SK-N-SH (cell line): ENCODE data around the gene HLF. TPM values are rescaled to one million over a fixed set of nuclear protein-coding genes. Genes with fewer than 3 reads are reported as not detected.

Experiments
- CTCF ChIA-PET: fragments of 300-600, 350-600 bp; formaldehyde crosslinking; extraction: SDS; loops from one replicate; lab custom pipeline; 2021; lab: Yijun Ruan, JAX
- POLR2A ChIA-PET: fragments of 350-600 bp; sonication (Branson Sonifier 250); formaldehyde crosslinking; extraction: SDS; loops from one replicate; lab custom pipeline; 2020; ENCODE audit warnings: antibody characterized with exemption, inconsistent platforms; lab: Yijun Ruan, JAX
- DNase-seq: peaks from one replicate; pipeline ENCODE4 v3.0.0; 2012
- H2AFZ ChIP-seq: fragments of 200-600 bp; sonication (generic); 2 replicates; pipeline ENCODE4 v1.8.1; 2016; ENCODE audit warnings: antibody characterized with exemption, mild to moderate bottlenecking, low read depth
- H3F3A ChIP-seq: fragments of 200-600 bp; sonication (generic); replicated peaks from 2 replicates; pipeline ENCODE3; 2016; ENCODE audit warnings: antibody characterized with exemption, mild to moderate bottlenecking; ENCODE audit not compliant: insufficient read depth
- H3K27ac ChIP-seq, 2 experiments: fragments of 200-500 bp in 1 of 2; fragments of 200-600 bp in 1 of 2; sonication (Bioruptor generic) in 1 of 2; sonication (generic), shearing (Covaris generic) in 1 of 2; 2 replicates each; pipeline versions ENCODE4 v1.5.1 to v1.6.1; 2014 to 2016; ENCODE audit warnings: low read depth in 2 of 2, inconsistent platforms in 1 of 2, low read length in 1 of 2, mild to moderate bottlenecking in 1 of 2, mixed read lengths in 1 of 2
- H3K27me3 ChIP-seq: fragments of 200-600 bp; sonication (generic), shearing (Covaris generic); 2 replicates; pipeline ENCODE4 v1.6.1; 2016; ENCODE audit warnings: mixed run types; ENCODE audit not compliant: insufficient read depth
- H3K36me3 ChIP-seq, 2 experiments: fragments of 200-500 bp in 1 of 2; fragments of 200-600 bp in 1 of 2; sonication (Bioruptor generic) in 1 of 2; sonication (generic) in 1 of 2; replicated peaks in 1 of 2; 2 replicates each; pipeline versions ENCODE3 to v1.5.1; 2014 to 2016; ENCODE audit warnings: low read length in 1 of 2, mild to moderate bottlenecking in 1 of 2; ENCODE audit not compliant: insufficient read depth in 2 of 2, control insufficient read depth in 1 of 2
- H3K4me1 ChIP-seq, 2 experiments: fragments of 200-500 bp in 1 of 2; fragments of 200-600 bp in 1 of 2; sonication (Bioruptor generic) in 1 of 2; sonication (generic), shearing (Covaris generic) in 1 of 2; 2 replicates each; pipeline versions ENCODE4 v1.5.1 to v1.6.1; 2014 to 2016; ENCODE audit warnings: low read depth in 1 of 2, low read length in 1 of 2, mixed run types in 1 of 2; ENCODE audit not compliant: insufficient read depth in 2 of 2, control insufficient read depth in 1 of 2
- H3K4me2 ChIP-seq: fragments of 200-600 bp; sonication (generic), shearing (Covaris generic); 2 replicates; pipeline ENCODE4 v1.6.1; 2017; ENCODE audit warnings: mixed run types
- H3K4me3 ChIP-seq, 2 experiments: fragments of 200-500 bp in 1 of 2; fragments of 200-600 bp in 1 of 2; sonication (Bioruptor generic) in 1 of 2; sonication (generic), shearing (Covaris generic) in 1 of 2; 2 replicates each; pipeline versions ENCODE4 v1.5.1 to v1.8.1; 2014 to 2016; ENCODE audit warnings: low read depth in 2 of 2, inconsistent platforms in 1 of 2, low read length in 1 of 2, mild to moderate bottlenecking in 1 of 2, mixed read lengths in 1 of 2, moderate library complexity in 1 of 2
- H3K79me2 ChIP-seq: fragments of 200-600 bp; sonication (generic); 2 replicates; pipeline ENCODE4 v1.8.1; 2017; ENCODE audit warnings: mild to moderate bottlenecking; ENCODE audit not compliant: insufficient read depth
- H3K9ac ChIP-seq: fragments of 200-600 bp; sonication (generic); 2 replicates; pipeline ENCODE4 v1.6.1; 2017; ENCODE audit warnings: mixed run types
- H3K9me2 ChIP-seq: fragments of 200-600 bp; sonication (generic); 2 replicates; pipeline ENCODE4 v1.6.1; 2017; ENCODE audit warnings: mixed run types
- H3K9me3 ChIP-seq: fragments of 200-600 bp; sonication (generic); 2 replicates; pipeline ENCODE4 v1.6.1; 2017; ENCODE audit warnings: mixed run types, mild to moderate bottlenecking, moderate library complexity
- H4K20me1 ChIP-seq: fragments of 200-600 bp; sonication (generic); 2 replicates; pipeline ENCODE4 v1.6.1; 2017; ENCODE audit warnings: mild to moderate bottlenecking, mixed run types; ENCODE audit not compliant: insufficient read depth
- CHD2 ChIP-seq: fragments of 150-350 bp; IDR thresholded peaks from 2 replicates; pipeline ENCODE4 v1.6.1; 2018; ENCODE audit warnings: low read length; ENCODE audit not compliant: partially characterized antibody
- EP300 ChIP-seq, 2 experiments: IDR thresholded peaks; 2 replicates each; pipeline versions ENCODE4 v1.4.0 to v1.6.1; 2012; ENCODE audit warnings: borderline replicate concordance in 1 of 2, low read depth in 1 of 2, low read length in 1 of 2
- FOSL2 ChIP-seq: IDR thresholded peaks from 2 replicates; pipeline ENCODE4 v1.4.0; 2012; ENCODE audit warnings: low read depth, mild to moderate bottlenecking, moderate library complexity, borderline replicate concordance
- FOXJ3 ChIP-seq: sonication (generic); formaldehyde crosslinking; IDR thresholded peaks from 2 replicates; pipeline ENCODE4 v1.5.1; 2020; ENCODE audit warnings: mild to moderate bottlenecking, missing genetic modification reagents
- JUND ChIP-seq: IDR thresholded peaks from 2 replicates; pipeline ENCODE4 v1.4.0; 2012
- RAD21 ChIP-seq: IDR thresholded peaks from 2 replicates; pipeline ENCODE4 v1.6.1; 2012; ENCODE audit warnings: mild to moderate bottlenecking, low read length
- RCOR1 ChIP-seq: fragments of 150-350 bp; IDR thresholded peaks from 2 replicates; pipeline ENCODE4 v1.6.1; 2017; ENCODE audit warnings: antibody characterized with exemption, low read length
- RFX5 ChIP-seq: IDR thresholded peaks from 2 replicates; pipeline ENCODE4 v1.6.1; 2012; ENCODE audit warnings: mild to moderate bottlenecking, improper control_type of control experiment, low read length
- RXRA ChIP-seq: IDR thresholded peaks from 2 replicates; pipeline ENCODE4 v1.4.0; 2012; ENCODE audit warnings: low read depth, mild to moderate bottlenecking, borderline replicate concordance
- SIN3A ChIP-seq: IDR thresholded peaks from 2 replicates; pipeline ENCODE4 v1.6.1; 2012; ENCODE audit warnings: low read depth, mild to moderate bottlenecking, low read length, moderate library complexity, borderline replicate concordance
- SMC3 ChIP-seq: IDR thresholded peaks from 2 replicates; pipeline ENCODE4 v1.6.1; 2012; ENCODE audit warnings: low read depth, low read length, improper control_type of control experiment
- TAF1 ChIP-seq: IDR thresholded peaks from 2 replicates; pipeline ENCODE4 v1.6.1; 2012; ENCODE audit warnings: low read depth, mild to moderate bottlenecking, low read length, moderate library complexity, borderline replicate concordance
- TEAD4 ChIP-seq: IDR thresholded peaks from 2 replicates; pipeline ENCODE4 v1.4.0; 2012; ENCODE audit warnings: mild to moderate bottlenecking, borderline replicate concordance; ENCODE audit not compliant: insufficient read depth
- YY1 ChIP-seq: IDR thresholded peaks from 2 replicates; pipeline ENCODE4 v1.4.0; 2012; ENCODE audit warnings: low read depth, mild to moderate bottlenecking
- WGBS: methylation state at CpG from one replicate; pipeline ENCODE4 v1.1.6; 2017; ENCODE audit warnings: low lambda C conversion rate; 5-methylcytosine and 5-hydroxymethylcytosine counted together
- polyA plus RNA-seq, 3 experiments: library from polyadenylated mRNA; depleted of rRNA; stranded (reverse); fragments of >200 nt; gene quantifications; 2 replicates each; pipeline ENCODE4 v1.2.3, GENCODE V29; 2012
- TF ChIP-seq, protein P1 (sequence below): IDR thresholded peaks from 2 replicates; pipeline ENCODE4 v1.4.0; 2012; ENCODE audit warnings: low read depth, borderline replicate concordance
- TF ChIP-seq, protein P2 (sequence below): IDR thresholded peaks from 2 replicates; pipeline ENCODE4 v1.4.0; 2012; ENCODE audit warnings: low read depth, borderline replicate concordance
- TF ChIP-seq, protein P3 (sequence below): IDR thresholded peaks from 2 replicates; pipeline ENCODE4; 2012
- TF ChIP-seq, protein P4 (sequence below): IDR thresholded peaks from 2 replicates; pipeline ENCODE4 v1.6.1; 2012; ENCODE audit warnings: mild to moderate bottlenecking, low read depth, low read length, moderate library complexity
- TF ChIP-seq, protein P5 (sequence below): fragments of 200-600 bp; sonication (generic); IDR thresholded peaks from 2 replicates; pipeline ENCODE4 v1.6.1; 2017; ENCODE audit warnings: antibody characterized with exemption, mild to moderate bottlenecking, moderate library complexity

The HLF gene
- polyA plus RNA-seq, 1 of the 3 experiments (the other 2 are of a cell fraction) = 0.03 TPM

DNA sequence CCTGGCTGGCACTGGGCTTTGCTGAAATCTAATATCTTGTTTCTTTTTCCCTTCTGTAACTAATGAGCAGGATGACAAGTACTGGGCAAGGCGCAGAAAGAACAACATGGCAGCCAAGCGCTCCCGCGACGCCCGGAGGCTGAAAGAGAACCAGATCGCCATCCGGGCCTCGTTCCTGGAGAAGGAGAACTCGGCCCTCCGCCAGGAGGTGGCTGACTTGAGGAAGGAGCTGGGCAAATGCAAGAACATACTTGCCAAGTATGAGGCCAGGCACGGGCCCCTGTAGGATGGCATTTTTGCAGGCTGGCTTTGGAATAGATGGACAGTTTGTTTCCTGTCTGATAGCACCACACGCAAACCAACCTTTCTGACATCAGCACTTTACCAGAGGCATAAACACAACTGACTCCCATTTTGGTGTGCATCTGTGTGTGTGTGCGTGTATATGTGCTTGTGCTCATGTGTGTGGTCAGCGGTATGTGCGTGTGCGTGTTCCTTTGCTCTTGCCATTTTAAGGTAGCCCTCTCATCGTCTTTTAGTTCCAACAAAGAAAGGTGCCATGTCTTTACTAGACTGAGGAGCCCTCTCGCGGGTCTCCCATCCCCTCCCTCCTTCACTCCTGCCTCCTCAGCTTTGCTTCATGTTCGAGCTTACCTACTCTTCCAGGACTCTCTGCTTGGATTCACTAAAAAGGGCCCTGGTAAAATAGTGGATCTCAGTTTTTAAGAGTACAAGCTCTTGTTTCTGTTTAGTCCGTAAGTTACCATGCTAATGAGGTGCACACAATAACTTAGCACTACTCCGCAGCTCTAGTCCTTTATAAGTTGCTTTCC, 56.0 kb downstream of the HLF start:
- no peaks in the 10 kb centered on the region for H3K36me3 ChIP-seq
- H3K4me1 ChIP-seq = no peaks in the 10 kb centered on the region
- no peaks in the 10 kb centered on the region for H3F3A ChIP-seq
- no peak overlapping the region for H3K4me2 ChIP-seq
- no peaks in the 10 kb centered on the region for H4K20me1 ChIP-seq
- H3K27ac ChIP-seq = no peak overlapping the region
- no peak overlapping the region for H2AFZ ChIP-seq
- H3K9me3 ChIP-seq = no peaks in the 10 kb centered on the region
- 78% methylated on average over 23 of the region's 23 CpGs for WGBS
- no peak for DNase-seq
- ChIA-PET POLR2A (no interaction called here), CTCF (interaction anchor here (2.2 kb wide), 1 partner anchor 27 kb away, joined by 6 read pairs; no protein-coding TSS in a partner anchor)
- no peaks in the 10 kb centered on the region for H3K9me2 ChIP-seq
- TF ChIP-seq, protein P1, sequence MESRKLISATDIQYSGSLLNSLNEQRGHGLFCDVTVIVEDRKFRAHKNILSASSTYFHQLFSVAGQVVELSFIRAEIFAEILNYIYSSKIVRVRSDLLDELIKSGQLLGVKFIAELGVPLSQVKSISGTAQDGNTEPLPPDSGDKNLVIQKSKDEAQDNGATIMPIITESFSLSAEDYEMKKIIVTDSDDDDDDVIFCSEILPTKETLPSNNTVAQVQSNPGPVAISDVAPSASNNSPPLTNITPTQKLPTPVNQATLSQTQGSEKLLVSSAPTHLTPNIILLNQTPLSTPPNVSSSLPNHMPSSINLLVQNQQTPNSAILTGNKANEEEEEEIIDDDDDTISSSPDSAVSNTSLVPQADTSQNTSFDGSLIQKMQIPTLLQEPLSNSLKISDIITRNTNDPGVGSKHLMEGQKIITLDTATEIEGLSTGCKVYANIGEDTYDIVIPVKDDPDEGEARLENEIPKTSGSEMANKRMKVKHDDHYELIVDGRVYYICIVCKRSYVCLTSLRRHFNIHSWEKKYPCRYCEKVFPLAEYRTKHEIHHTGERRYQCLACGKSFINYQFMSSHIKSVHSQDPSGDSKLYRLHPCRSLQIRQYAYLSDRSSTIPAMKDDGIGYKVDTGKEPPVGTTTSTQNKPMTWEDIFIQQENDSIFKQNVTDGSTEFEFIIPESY = no peak
- no peak for TF ChIP-seq SMC3
- TF ChIP-seq, protein P2, sequence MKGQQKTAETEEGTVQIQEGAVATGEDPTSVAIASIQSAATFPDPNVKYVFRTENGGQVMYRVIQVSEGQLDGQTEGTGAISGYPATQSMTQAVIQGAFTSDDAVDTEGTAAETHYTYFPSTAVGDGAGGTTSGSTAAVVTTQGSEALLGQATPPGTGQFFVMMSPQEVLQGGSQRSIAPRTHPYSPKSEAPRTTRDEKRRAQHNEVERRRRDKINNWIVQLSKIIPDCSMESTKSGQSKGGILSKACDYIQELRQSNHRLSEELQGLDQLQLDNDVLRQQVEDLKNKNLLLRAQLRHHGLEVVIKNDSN = no peak
- no peak for TF ChIP-seq EP300 (IDR thresholded peaks at IDR 0.05; ENCODE audit: borderline replicate concordance in 1 of 2, low read depth in 1 of 2, low read length in 1 of 2)
- TF ChIP-seq, protein P3, sequence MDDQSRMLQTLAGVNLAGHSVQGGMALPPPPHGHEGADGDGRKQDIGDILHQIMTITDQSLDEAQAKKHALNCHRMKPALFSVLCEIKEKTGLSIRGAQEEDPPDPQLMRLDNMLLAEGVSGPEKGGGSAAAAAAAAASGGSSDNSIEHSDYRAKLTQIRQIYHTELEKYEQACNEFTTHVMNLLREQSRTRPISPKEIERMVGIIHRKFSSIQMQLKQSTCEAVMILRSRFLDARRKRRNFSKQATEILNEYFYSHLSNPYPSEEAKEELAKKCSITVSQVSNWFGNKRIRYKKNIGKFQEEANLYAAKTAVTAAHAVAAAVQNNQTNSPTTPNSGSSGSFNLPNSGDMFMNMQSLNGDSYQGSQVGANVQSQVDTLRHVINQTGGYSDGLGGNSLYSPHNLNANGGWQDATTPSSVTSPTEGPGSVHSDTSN = no peak
- no peak for TF ChIP-seq RFX5
- no peak for TF ChIP-seq YY1
- no peak for TF ChIP-seq JUND
- TF ChIP-seq, protein P4, sequence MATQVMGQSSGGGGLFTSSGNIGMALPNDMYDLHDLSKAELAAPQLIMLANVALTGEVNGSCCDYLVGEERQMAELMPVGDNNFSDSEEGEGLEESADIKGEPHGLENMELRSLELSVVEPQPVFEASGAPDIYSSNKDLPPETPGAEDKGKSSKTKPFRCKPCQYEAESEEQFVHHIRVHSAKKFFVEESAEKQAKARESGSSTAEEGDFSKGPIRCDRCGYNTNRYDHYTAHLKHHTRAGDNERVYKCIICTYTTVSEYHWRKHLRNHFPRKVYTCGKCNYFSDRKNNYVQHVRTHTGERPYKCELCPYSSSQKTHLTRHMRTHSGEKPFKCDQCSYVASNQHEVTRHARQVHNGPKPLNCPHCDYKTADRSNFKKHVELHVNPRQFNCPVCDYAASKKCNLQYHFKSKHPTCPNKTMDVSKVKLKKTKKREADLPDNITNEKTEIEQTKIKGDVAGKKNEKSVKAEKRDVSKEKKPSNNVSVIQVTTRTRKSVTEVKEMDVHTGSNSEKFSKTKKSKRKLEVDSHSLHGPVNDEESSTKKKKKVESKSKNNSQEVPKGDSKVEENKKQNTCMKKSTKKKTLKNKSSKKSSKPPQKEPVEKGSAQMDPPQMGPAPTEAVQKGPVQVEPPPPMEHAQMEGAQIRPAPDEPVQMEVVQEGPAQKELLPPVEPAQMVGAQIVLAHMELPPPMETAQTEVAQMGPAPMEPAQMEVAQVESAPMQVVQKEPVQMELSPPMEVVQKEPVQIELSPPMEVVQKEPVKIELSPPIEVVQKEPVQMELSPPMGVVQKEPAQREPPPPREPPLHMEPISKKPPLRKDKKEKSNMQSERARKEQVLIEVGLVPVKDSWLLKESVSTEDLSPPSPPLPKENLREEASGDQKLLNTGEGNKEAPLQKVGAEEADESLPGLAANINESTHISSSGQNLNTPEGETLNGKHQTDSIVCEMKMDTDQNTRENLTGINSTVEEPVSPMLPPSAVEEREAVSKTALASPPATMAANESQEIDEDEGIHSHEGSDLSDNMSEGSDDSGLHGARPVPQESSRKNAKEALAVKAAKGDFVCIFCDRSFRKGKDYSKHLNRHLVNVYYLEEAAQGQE = no peak
- no peak for TF ChIP-seq FOSL2
- TF ChIP-seq SIN3A = no peak
- TF ChIP-seq, protein P5, sequence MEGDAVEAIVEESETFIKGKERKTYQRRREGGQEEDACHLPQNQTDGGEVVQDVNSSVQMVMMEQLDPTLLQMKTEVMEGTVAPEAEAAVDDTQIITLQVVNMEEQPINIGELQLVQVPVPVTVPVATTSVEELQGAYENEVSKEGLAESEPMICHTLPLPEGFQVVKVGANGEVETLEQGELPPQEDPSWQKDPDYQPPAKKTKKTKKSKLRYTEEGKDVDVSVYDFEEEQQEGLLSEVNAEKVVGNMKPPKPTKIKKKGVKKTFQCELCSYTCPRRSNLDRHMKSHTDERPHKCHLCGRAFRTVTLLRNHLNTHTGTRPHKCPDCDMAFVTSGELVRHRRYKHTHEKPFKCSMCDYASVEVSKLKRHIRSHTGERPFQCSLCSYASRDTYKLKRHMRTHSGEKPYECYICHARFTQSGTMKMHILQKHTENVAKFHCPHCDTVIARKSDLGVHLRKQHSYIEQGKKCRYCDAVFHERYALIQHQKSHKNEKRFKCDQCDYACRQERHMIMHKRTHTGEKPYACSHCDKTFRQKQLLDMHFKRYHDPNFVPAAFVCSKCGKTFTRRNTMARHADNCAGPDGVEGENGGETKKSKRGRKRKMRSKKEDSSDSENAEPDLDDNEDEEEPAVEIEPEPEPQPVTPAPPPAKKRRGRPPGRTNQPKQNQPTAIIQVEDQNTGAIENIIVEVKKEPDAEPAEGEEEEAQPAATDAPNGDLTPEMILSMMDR = no peak
- TF ChIP-seq RCOR1 = no peak
- no peak for TF ChIP-seq CHD2
- no peak for TF ChIP-seq TEAD4
- no peak for TF ChIP-seq FOXJ3
- TF ChIP-seq TAF1 = no peak
- TF ChIP-seq RXRA = no peak
- TF ChIP-seq RAD21 = no peak
- H3K9ac ChIP-seq = no peak overlapping the region
- no peaks in the 10 kb centered on the region for H3K79me2 ChIP-seq
- H3K27me3 ChIP-seq = no peaks in the 10 kb centered on the region
- no peak overlapping the region for H3K4me3 ChIP-seq
